Measurements from ENCODE around the gene PLA2G4E.

DNA sequence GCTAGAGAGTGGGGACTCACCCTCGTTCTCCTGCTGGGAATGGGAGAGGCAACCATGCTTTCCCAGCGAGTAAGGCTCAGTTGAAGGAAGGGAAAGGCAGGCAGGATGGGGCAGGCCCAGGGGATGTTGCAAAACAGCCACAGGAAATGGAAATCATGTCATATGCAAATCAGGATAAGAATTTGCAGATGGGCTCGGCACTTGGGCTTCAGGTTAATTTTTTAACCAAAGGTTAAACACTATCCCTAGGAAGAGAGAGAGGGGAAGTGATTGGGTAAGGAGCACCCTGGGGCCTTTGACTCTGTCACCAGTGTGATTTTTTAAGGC, 14.6 kb upstream of the PLA2G4E start:
- TF ChIP-seq, protein P1, sequence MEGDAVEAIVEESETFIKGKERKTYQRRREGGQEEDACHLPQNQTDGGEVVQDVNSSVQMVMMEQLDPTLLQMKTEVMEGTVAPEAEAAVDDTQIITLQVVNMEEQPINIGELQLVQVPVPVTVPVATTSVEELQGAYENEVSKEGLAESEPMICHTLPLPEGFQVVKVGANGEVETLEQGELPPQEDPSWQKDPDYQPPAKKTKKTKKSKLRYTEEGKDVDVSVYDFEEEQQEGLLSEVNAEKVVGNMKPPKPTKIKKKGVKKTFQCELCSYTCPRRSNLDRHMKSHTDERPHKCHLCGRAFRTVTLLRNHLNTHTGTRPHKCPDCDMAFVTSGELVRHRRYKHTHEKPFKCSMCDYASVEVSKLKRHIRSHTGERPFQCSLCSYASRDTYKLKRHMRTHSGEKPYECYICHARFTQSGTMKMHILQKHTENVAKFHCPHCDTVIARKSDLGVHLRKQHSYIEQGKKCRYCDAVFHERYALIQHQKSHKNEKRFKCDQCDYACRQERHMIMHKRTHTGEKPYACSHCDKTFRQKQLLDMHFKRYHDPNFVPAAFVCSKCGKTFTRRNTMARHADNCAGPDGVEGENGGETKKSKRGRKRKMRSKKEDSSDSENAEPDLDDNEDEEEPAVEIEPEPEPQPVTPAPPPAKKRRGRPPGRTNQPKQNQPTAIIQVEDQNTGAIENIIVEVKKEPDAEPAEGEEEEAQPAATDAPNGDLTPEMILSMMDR (IDR thresholded peaks at IDR 0.05 in 4 of 5, conservative IDR thresholded peaks at IDR 0.05 in 1 of 5): no peak
- TF ChIP-seq POLR2A (IDR thresholded peaks at IDR 0.05): no peak
